ENCODE results near the gene MOAP1.
"Not testable (repeated sequence)": the region's sequence is repeated elsewhere in the genome, so short reads cannot be mapped to it uniquely, and the experiment has no call there.

GRCh38 chr14:93159625-93160352 lies 24.9 kb downstream of the MOAP1 start:
- TF ChIP-seq CBX2 (IDR thresholded peaks at IDR 0.05; ENCODE audit: borderline replicate concordance, low read depth); RAD21 (conservative IDR thresholded peaks at IDR 0.05 in 1 of 2, IDR thresholded peaks at IDR 0.05 in 1 of 2); TP53 (CRISPR knock-in tag; IDR thresholded peaks at IDR 0.05); CTCF (IDR thresholded peaks at IDR 0.05); POLR2A (IDR thresholded peaks at IDR 0.05; ENCODE audit: low read length); RFX5 (IDR thresholded peaks at IDR 0.05); CHD2 (IDR thresholded peaks at IDR 0.05; ENCODE audit: low read length, partially characterized antibody); BHLHE40 (IDR thresholded peaks at IDR 0.05; ENCODE audit: low read depth, low read length); MAZ (IDR thresholded peaks at IDR 0.05; ENCODE audit: borderline replicate concordance, low read depth, low read length); RCOR1 (IDR thresholded peaks at IDR 0.05; ENCODE audit: low read depth, low read length): not testable (repeated sequence)
- TF ChIP-seq, protein P1, sequence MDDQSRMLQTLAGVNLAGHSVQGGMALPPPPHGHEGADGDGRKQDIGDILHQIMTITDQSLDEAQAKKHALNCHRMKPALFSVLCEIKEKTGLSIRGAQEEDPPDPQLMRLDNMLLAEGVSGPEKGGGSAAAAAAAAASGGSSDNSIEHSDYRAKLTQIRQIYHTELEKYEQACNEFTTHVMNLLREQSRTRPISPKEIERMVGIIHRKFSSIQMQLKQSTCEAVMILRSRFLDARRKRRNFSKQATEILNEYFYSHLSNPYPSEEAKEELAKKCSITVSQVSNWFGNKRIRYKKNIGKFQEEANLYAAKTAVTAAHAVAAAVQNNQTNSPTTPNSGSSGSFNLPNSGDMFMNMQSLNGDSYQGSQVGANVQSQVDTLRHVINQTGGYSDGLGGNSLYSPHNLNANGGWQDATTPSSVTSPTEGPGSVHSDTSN (IDR thresholded peaks at IDR 0.05), result not testable (repeated sequence)
- TF ChIP-seq, protein P2, sequence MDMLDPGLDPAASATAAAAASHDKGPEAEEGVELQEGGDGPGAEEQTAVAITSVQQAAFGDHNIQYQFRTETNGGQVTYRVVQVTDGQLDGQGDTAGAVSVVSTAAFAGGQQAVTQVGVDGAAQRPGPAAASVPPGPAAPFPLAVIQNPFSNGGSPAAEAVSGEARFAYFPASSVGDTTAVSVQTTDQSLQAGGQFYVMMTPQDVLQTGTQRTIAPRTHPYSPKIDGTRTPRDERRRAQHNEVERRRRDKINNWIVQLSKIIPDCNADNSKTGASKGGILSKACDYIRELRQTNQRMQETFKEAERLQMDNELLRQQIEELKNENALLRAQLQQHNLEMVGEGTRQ (IDR thresholded peaks at IDR 0.05), result not testable (repeated sequence)
